Aorta (tissue), 5 donors: ENCODE measurements around the gene KIF2C. TPM values are rescaled to one million over a fixed set of nuclear protein-coding genes. Genes with fewer than 3 reads are reported as not detected.
"Not testable (repeated sequence)": the region's sequence is repeated elsewhere in the genome, so short reads cannot be mapped to it uniquely, and the experiment has no call there.

Experiments used
- ATAC-seq: fragments of 200-7000 bp; cut with Tn5 transposase; one replicate; pipeline ENCODE4 v1.9.1; 2022; ENCODE audit warnings: moderate library complexity; ENCODE audit not compliant: low FRiP score
- DNase-seq, 2 donors: peaks; one replicate each; pipeline ENCODE4 v3.0.0-alpha.2; 2020
- H3K27ac ChIP-seq, 2 donors: one replicate each; pipeline ENCODE4 v1.5.1; 2013; ENCODE audit warnings: low read length in 2 of 2, mild to moderate bottlenecking in 2 of 2, moderate library complexity in 2 of 2, control low read depth in 1 of 2, inconsistent platforms in 1 of 2, low read depth in 1 of 2
- H3K27me3 ChIP-seq, 2 donors: one replicate each; pipeline ENCODE4 v1.6.1; 2013; ENCODE audit warnings: control low read depth in 1 of 2, low read length in 1 of 2, mild to moderate bottlenecking in 1 of 2, moderate library complexity in 1 of 2; ENCODE audit not compliant: insufficient read depth in 2 of 2, control insufficient read depth in 1 of 2
- H3K36me3 ChIP-seq, 2 donors: one replicate each; pipeline ENCODE4 v1.6.1; 2013; ENCODE audit warnings: control low read depth in 1 of 2, low read length in 1 of 2, mild to moderate bottlenecking in 1 of 2; ENCODE audit not compliant: insufficient read depth in 2 of 2, control insufficient read depth in 1 of 2
- H3K4me1 ChIP-seq, 2 donors: one replicate each; pipeline ENCODE4 v1.6.1; 2013; ENCODE audit warnings: low read length in 2 of 2, control low read depth in 1 of 2, mild to moderate bottlenecking in 1 of 2, moderate library complexity in 1 of 2; ENCODE audit not compliant: insufficient read depth in 2 of 2, control insufficient read depth in 1 of 2
- H3K4me3 ChIP-seq, 2 donors: one replicate each; pipeline ENCODE4 v1.5.1; 2013; ENCODE audit warnings: low read length in 2 of 2, control low read depth in 1 of 2, mild to moderate bottlenecking in 1 of 2
- H3K9me3 ChIP-seq: one replicate; pipeline ENCODE4 v1.6.1; 2013; ENCODE audit warnings: mild to moderate bottlenecking, low read length; ENCODE audit not compliant: control insufficient read depth
- WGBS, 2 donors: extraction: QIAGEN DNeasy Blood & Tissue Kit; methylation state at CpG; one replicate each; pipeline ENCODE4 v1.1.7; 2013; 5-methylcytosine and 5-hydroxymethylcytosine counted together
- intact Hi-C, 2 donors: fragments of 100-400 bp; cut with DNase I; formaldehyde crosslinking; loops; one replicate each; pipeline versions ENCODE4 v1.14.2 to v1.15.0; 2022
- polyA plus RNA-seq, 2 donors: library from polyadenylated mRNA; stranded (reverse); fragments of 200-250 nt; gene quantifications; one replicate each; pipeline ENCODE4 v1.2.3, GENCODE V29; 2013
- total RNA-seq, 2 donors: library from RNA; stranded (reverse); fragmentation: NEBNext Ultra II Directional; extraction: Animal tissue kit (Norgen Biotek cat#: 25700); gene quantifications; one replicate each; pipeline ENCODE4 v1.2.1, GENCODE V29; 2021
- donor health status: healthy with polysubstance abuse.
- donor health status: Bipolar disorder and iron deficiency.
- donor health status: DM: no; HTN: no; CAD: no.
- donor health status: DM: no; HTN: no; CAD: no.
- donor health status: DM: yes; HTN: yes; CAD: no.

KIF2C gene
- total and polyA plus RNA-seq, 4 donors, result 0.75 to 3.5 (median 1.6) TPM

- H3K27me3 ChIP-seq, H3K36me3 ChIP-seq, DNase-seq, H3K9me3 ChIP-seq, H3K27ac ChIP-seq, H3K4me1 ChIP-seq, ATAC-seq: not testable (repeated sequence)
- H3K4me3 ChIP-seq, result peak overlapping the region in 1 of 2 donors; percentile 47
- 77 to 87% methylated on average over 1 of the region's 1 CpG for WGBS, 2 donors
- intact Hi-C loops, result loop anchor here (2.0 to 10.0 kb wide), 3 partner anchors 36 to 66 kb away; partner anchors contain the start of genes RPS8 (in 2 of the 2), BTBD19 (in 1 of the 2), DYNLT4 (in 1 of the 2) and PLK3 (in 1 of the 2)
Observed at GRCh38 chr1:44738953-44739306, 707 bp upstream of the KIF2C start.

GRCh38 chr1:44740179-44740617, 561 bp downstream of the KIF2C start:
- WGBS, 2 donors, result 3 to 5% methylated on average over 14 of the region's 14 CpGs
- Histone ChIP-seq H3K9me3 (no peaks in the 10 kb centered on the region), H3K27ac (no peak overlapping the region), H3K27me3 (no peaks in the 10 kb centered on the region), H3K36me3 (no peaks in the 10 kb centered on the region), H3K4me1 (no peaks in the 10 kb centered on the region), H3K4me3 (no peak overlapping the region)
- DNase-seq (no peak), ATAC-seq (peak; percentile 4)
- intact Hi-C loops, result no loop called here

- Histone ChIP-seq H3K27ac (no peak overlapping the region), H3K4me1 (no peaks in the 10 kb centered on the region), H3K27me3 (no peaks in the 10 kb centered on the region), H3K4me3 (no peak overlapping the region), H3K9me3 (no peaks in the 10 kb centered on the region), H3K36me3 (no peaks in the 10 kb centered on the region)
- WGBS, 2 donors, result 79 to 92% methylated on average over 1 of the region's 1 CpG
- intact Hi-C loops, result no loop called here
- ATAC-seq, result no peak
- no peak for DNase-seq
Observed at GRCh38 chr1:44743211-44743610, 3.6 kb downstream of the KIF2C start.

GRCh38 chr1:44747878-44748277, 8.2 kb downstream of the KIF2C start:
- ATAC-seq (no peak), DNase-seq (no peak)
- Histone ChIP-seq H3K27me3 (no peaks in the 10 kb centered on the region), H3K4me1 (no peaks in the 10 kb centered on the region), H3K36me3 (no peaks in the 10 kb centered on the region), H3K4me3 (no peak overlapping the region), H3K27ac (no peak overlapping the region), H3K9me3 (no peaks in the 10 kb centered on the region)
- WGBS, 2 donors, result 86 to 92% methylated on average over 3 of the region's 3 CpGs
- intact Hi-C loops, result no loop called here

GRCh38 chr1:44757420-44757819, 17.8 kb downstream of the KIF2C start:
- Histone ChIP-seq H3K4me3 (no peak overlapping the region), H3K36me3 (no peaks in the 10 kb centered on the region), H3K9me3 (no peaks in the 10 kb centered on the region), H3K4me1 (no peaks in the 10 kb centered on the region), H3K27ac (no peak overlapping the region), H3K27me3 (no peaks in the 10 kb centered on the region)
- ATAC-seq, result no peak
- intact Hi-C loops, result no loop called here
- WGBS, 2 donors, result 94 to 95% methylated on average over 2 of the region's 2 CpGs
- no peak for DNase-seq

- intact Hi-C loops, result no loop called here
- ATAC-seq (no peak), DNase-seq (no peak)
- no peaks in the 10 kb centered on the region for H3K9me3 ChIP-seq
- H3K27ac ChIP-seq, result no peak overlapping the region
- 92 to 98% methylated on average over 11 of the region's 11 CpGs for WGBS, 2 donors
- no peaks in the 10 kb centered on the region for H3K4me1 ChIP-seq
- H3K36me3 ChIP-seq, result no peaks in the 10 kb centered on the region
- no peak overlapping the region for H3K4me3 ChIP-seq
- H3K27me3 ChIP-seq, result no peaks in the 10 kb centered on the region
Observed at GRCh38 chr1:44759077-44759476, 19.4 kb downstream of the KIF2C start.

- ATAC-seq, result no peak
- H3K36me3 ChIP-seq, result no peaks in the 10 kb centered on the region
- H3K27ac ChIP-seq, result no peak overlapping the region
- H3K9me3 ChIP-seq, result no peaks in the 10 kb centered on the region
- no peak for DNase-seq
- no peaks in the 10 kb centered on the region for H3K27me3 ChIP-seq
- no peak overlapping the region for H3K4me3 ChIP-seq
- H3K4me1 ChIP-seq, result no peaks in the 10 kb centered on the region
- WGBS, 2 donors, result 93 to 97% methylated on average over 3 of the region's 3 CpGs
- intact Hi-C loops, result no loop called here
Observed at GRCh38 chr1:44760876-44761275, 21.2 kb downstream of the KIF2C start.

GRCh38 chr1:44766421-44766820, 26.8 kb downstream of the KIF2C start:
- ATAC-seq, H3K36me3 ChIP-seq, H3K9me3 ChIP-seq, intact Hi-C loops, H3K27ac ChIP-seq, H3K4me3 ChIP-seq, H3K4me1 ChIP-seq, DNase-seq, H3K27me3 ChIP-seq: not testable (repeated sequence)
- 94% methylated on average over 6 of the region's 6 CpGs for WGBS, 2 donors

GRCh38 chr1:44775078-44775929, 35.7 kb downstream of the KIF2C start, which contains the start of gene RPS8:
TSS of gene RPS8 (plus strand) at chr1:44775540. CDS start at chr1:44775597, 57 bp downstream.
- Histone ChIP-seq H3K27ac (peak within 1 kb of the TSS; percentile 43 to 91), H3K4me1 (no peaks in the 10 kb centered on the region), H3K27me3 (no peaks in the 10 kb centered on the region), H3K36me3 (peaks cover 0 to 7% of the 10 kb centered on the region in 2 donors), H3K4me3 (peak within 1 kb of the TSS; percentile 38 to 66), H3K9me3 (no peaks in the 10 kb centered on the region)
- intact Hi-C loops, result loop anchor here (2.0 to 5.0 kb wide), 2 partner anchors 37 to 38 kb away; partner anchors contain the start of gene KIF2C (in 2 of the 2)
- WGBS, 2 donors, result 0 to 1% methylated on average over 65 of the region's 65 CpGs
- ATAC-seq (peak; percentile 96), DNase-seq (peak; percentile 94 to 95)
